ENCODE results near the gene ZFYVE9.

ZFYVE9 gene

GRCh38 chr1:52263153-52263910, 121.4 kb downstream of the ZFYVE9 start:
- H3K36me3 ChIP-seq (ENCODE audit: control insufficient read depth in 5 of 5, insufficient read depth in 5 of 5, low read length in 5 of 5): peaks cover 2 to 4% (median 3%) of the 10 kb centered on the region in 5 donors
- H3K9me3 ChIP-seq (ENCODE audit: control insufficient read depth in 5 of 5, low read length in 5 of 5): no peaks in the 10 kb centered on the region
- peak overlapping the region; percentile 19 for H3K27ac ChIP-seq (ENCODE audit: low read depth, low read length)
- no peaks in the 10 kb centered on the region for H3K27me3 ChIP-seq (ENCODE audit: control insufficient read depth in 5 of 5, insufficient read depth in 4 of 5, low read length in 5 of 5)
- no peak overlapping the region for H3K9ac ChIP-seq (ENCODE audit: low read length in 5 of 5)
- peaks cover 0 to 23% (median 0%) of the 10 kb centered on the region in 5 donors for H3K4me1 ChIP-seq (ENCODE audit: control insufficient read depth in 5 of 5, insufficient read depth in 5 of 5, low read length in 5 of 5)
- H3K4me3 ChIP-seq (ENCODE audit: low read depth in 1 of 5, low read length in 5 of 5): no peak overlapping the region

GRCh38 chr1:52264530-52265115, 122.7 kb downstream of the ZFYVE9 start:
- no peak overlapping the region for H3K4me3 ChIP-seq (ENCODE audit: low read depth in 1 of 5, low read length in 5 of 5)
- no peaks in the 10 kb centered on the region for H3K9me3 ChIP-seq (ENCODE audit: control insufficient read depth in 5 of 5, low read length in 5 of 5)
- no peak overlapping the region for H3K27ac ChIP-seq (ENCODE audit: low read depth, low read length)
- H3K27me3 ChIP-seq (ENCODE audit: control insufficient read depth in 5 of 5, insufficient read depth in 4 of 5, low read length in 5 of 5): no peaks in the 10 kb centered on the region
- peaks cover 2 to 11% (median 7%) of the 10 kb centered on the region in 5 donors for H3K36me3 ChIP-seq (ENCODE audit: control insufficient read depth in 5 of 5, insufficient read depth in 5 of 5, low read length in 5 of 5)
- H3K4me1 ChIP-seq (ENCODE audit: control insufficient read depth in 5 of 5, insufficient read depth in 5 of 5, low read length in 5 of 5): peaks cover 0 to 29% (median 0%) of the 10 kb centered on the region in 5 donors
- peak overlapping the region in 1 of 5 donors; percentile 28 for H3K9ac ChIP-seq (ENCODE audit: low read length in 5 of 5)

GRCh38 chr1:52266507-52266906, 124.6 kb downstream of the ZFYVE9 start:
- H3K27me3 ChIP-seq (ENCODE audit: control insufficient read depth in 5 of 5, insufficient read depth in 4 of 5, low read length in 5 of 5): no peaks in the 10 kb centered on the region
- H3K4me3 ChIP-seq (ENCODE audit: low read depth in 1 of 5, low read length in 5 of 5): no peak overlapping the region
- no peak overlapping the region for H3K27ac ChIP-seq (ENCODE audit: low read depth, low read length)
- H3K9me3 ChIP-seq (ENCODE audit: control insufficient read depth in 5 of 5, low read length in 5 of 5): no peaks in the 10 kb centered on the region
- H3K36me3 ChIP-seq (ENCODE audit: control insufficient read depth in 5 of 5, insufficient read depth in 5 of 5, low read length in 5 of 5): peaks cover 2 to 12% (median 7%) of the 10 kb centered on the region in 5 donors
- no peak overlapping the region for H3K9ac ChIP-seq (ENCODE audit: low read length in 5 of 5)
- peaks cover 0 to 29% (median 0%) of the 10 kb centered on the region in 5 donors for H3K4me1 ChIP-seq (ENCODE audit: control insufficient read depth in 5 of 5, insufficient read depth in 5 of 5, low read length in 5 of 5)

GRCh38 chr1:52268372-52268771, 126.5 kb downstream of the ZFYVE9 start:
- Histone ChIP-seq H3K4me3 (ENCODE audit: low read depth in 1 of 5, low read length in 5 of 5) (no peak overlapping the region), H3K27me3 (ENCODE audit: control insufficient read depth in 5 of 5, insufficient read depth in 4 of 5, low read length in 5 of 5) (no peaks in the 10 kb centered on the region), H3K27ac (ENCODE audit: low read depth, low read length) (no peak overlapping the region), H3K9ac (ENCODE audit: low read length in 5 of 5) (no peak overlapping the region), H3K9me3 (ENCODE audit: control insufficient read depth in 5 of 5, low read length in 5 of 5) (no peaks in the 10 kb centered on the region), H3K4me1 (ENCODE audit: control insufficient read depth in 5 of 5, insufficient read depth in 5 of 5, low read length in 5 of 5) (peaks cover 0 to 25% (median 0%) of the 10 kb centered on the region in 5 donors), H3K36me3 (ENCODE audit: control insufficient read depth in 5 of 5, insufficient read depth in 5 of 5, low read length in 5 of 5) (peaks cover 2 to 12% (median 10%) of the 10 kb centered on the region in 5 donors)

GRCh38 chr1:52281518-52281917, 139.6 kb downstream of the ZFYVE9 start:
- Histone ChIP-seq H3K9ac (ENCODE audit: low read length in 5 of 5) (no peak overlapping the region), H3K4me3 (ENCODE audit: low read depth in 1 of 5, low read length in 5 of 5) (no peak overlapping the region), H3K27ac (ENCODE audit: low read depth, low read length) (no peak overlapping the region), H3K27me3 (ENCODE audit: control insufficient read depth in 5 of 5, insufficient read depth in 4 of 5, low read length in 5 of 5) (no peaks in the 10 kb centered on the region), H3K9me3 (ENCODE audit: control insufficient read depth in 5 of 5, low read length in 5 of 5) (no peaks in the 10 kb centered on the region), H3K4me1 (ENCODE audit: control insufficient read depth in 5 of 5, insufficient read depth in 5 of 5, low read length in 5 of 5) (no peaks in the 10 kb centered on the region), H3K36me3 (ENCODE audit: control insufficient read depth in 5 of 5, insufficient read depth in 5 of 5, low read length in 5 of 5) (peaks cover 0 to 15% (median 9%) of the 10 kb centered on the region in 5 donors)

- Histone ChIP-seq H3K9me3 (ENCODE audit: control insufficient read depth in 5 of 5, low read length in 5 of 5) (no peaks in the 10 kb centered on the region), H3K9ac (ENCODE audit: low read length in 5 of 5) (no peak overlapping the region), H3K27ac (ENCODE audit: low read depth, low read length) (no peak overlapping the region), H3K27me3 (ENCODE audit: control insufficient read depth in 5 of 5, insufficient read depth in 4 of 5, low read length in 5 of 5) (no peaks in the 10 kb centered on the region), H3K4me3 (ENCODE audit: low read depth in 1 of 5, low read length in 5 of 5) (no peak overlapping the region), H3K4me1 (ENCODE audit: control insufficient read depth in 5 of 5, insufficient read depth in 5 of 5, low read length in 5 of 5) (no peaks in the 10 kb centered on the region), H3K36me3 (ENCODE audit: control insufficient read depth in 5 of 5, insufficient read depth in 5 of 5, low read length in 5 of 5) (peaks cover 0 to 4% (median 3%) of the 10 kb centered on the region in 5 donors)
These were observed 146.4 kb downstream of the ZFYVE9 start for GRCh38 chr1:52288286-52288685.

GRCh38 chr1:52294580-52294979, 152.7 kb downstream of the ZFYVE9 start:
- Histone ChIP-seq H3K9ac (ENCODE audit: low read length in 5 of 5) (no peak overlapping the region), H3K27ac (ENCODE audit: low read depth, low read length) (no peak overlapping the region), H3K4me3 (ENCODE audit: low read depth in 1 of 5, low read length in 5 of 5) (no peak overlapping the region), H3K36me3 (ENCODE audit: control insufficient read depth in 5 of 5, insufficient read depth in 5 of 5, low read length in 5 of 5) (peaks cover 0 to 5% (median 0%) of the 10 kb centered on the region in 5 donors), H3K4me1 (ENCODE audit: control insufficient read depth in 5 of 5, insufficient read depth in 5 of 5, low read length in 5 of 5) (no peaks in the 10 kb centered on the region), H3K27me3 (ENCODE audit: control insufficient read depth in 5 of 5, insufficient read depth in 4 of 5, low read length in 5 of 5) (no peaks in the 10 kb centered on the region), H3K9me3 (ENCODE audit: control insufficient read depth in 5 of 5, low read length in 5 of 5) (no peaks in the 10 kb centered on the region)

GRCh38 chr1:52296345-52296744, 154.5 kb downstream of the ZFYVE9 start:
- no peaks in the 10 kb centered on the region for H3K9me3 ChIP-seq (ENCODE audit: control insufficient read depth in 5 of 5, low read length in 5 of 5)
- no peak overlapping the region for H3K4me3 ChIP-seq (ENCODE audit: low read depth in 1 of 5, low read length in 5 of 5)
- H3K27ac ChIP-seq (ENCODE audit: low read depth, low read length): no peak overlapping the region
- peaks cover 0 to 5% (median 0%) of the 10 kb centered on the region in 5 donors for H3K36me3 ChIP-seq (ENCODE audit: control insufficient read depth in 5 of 5, insufficient read depth in 5 of 5, low read length in 5 of 5)
- no peak overlapping the region for H3K9ac ChIP-seq (ENCODE audit: low read length in 5 of 5)
- H3K4me1 ChIP-seq (ENCODE audit: control insufficient read depth in 5 of 5, insufficient read depth in 5 of 5, low read length in 5 of 5): no peaks in the 10 kb centered on the region
- no peaks in the 10 kb centered on the region for H3K27me3 ChIP-seq (ENCODE audit: control insufficient read depth in 5 of 5, insufficient read depth in 4 of 5, low read length in 5 of 5)

- no peaks in the 10 kb centered on the region for H3K4me1 ChIP-seq (ENCODE audit: control insufficient read depth in 5 of 5, insufficient read depth in 5 of 5, low read length in 5 of 5)
- H3K36me3 ChIP-seq (ENCODE audit: control insufficient read depth in 5 of 5, insufficient read depth in 5 of 5, low read length in 5 of 5): peaks cover 4 to 34% (median 15%) of the 10 kb centered on the region in 5 donors
- no peak overlapping the region for H3K4me3 ChIP-seq (ENCODE audit: low read depth in 1 of 5, low read length in 5 of 5)
- H3K9ac ChIP-seq (ENCODE audit: low read length in 5 of 5): no peak overlapping the region
- H3K9me3 ChIP-seq (ENCODE audit: control insufficient read depth in 5 of 5, low read length in 5 of 5): no peaks in the 10 kb centered on the region
- no peaks in the 10 kb centered on the region for H3K27me3 ChIP-seq (ENCODE audit: control insufficient read depth in 5 of 5, insufficient read depth in 4 of 5, low read length in 5 of 5)
- no peak overlapping the region for H3K27ac ChIP-seq (ENCODE audit: low read depth, low read length)
These were observed 163.7 kb downstream of the ZFYVE9 start for GRCh38 chr1:52305417-52306226.
